GM19023 (cell line): ENCODE measurements around the gene PPM1B.
A peak's percentile ranks its signal among the peaks of the same experiment; 100 is the strongest.
"Not testable (repeated sequence)": the region's sequence is repeated elsewhere in the genome, so short reads cannot be mapped to it uniquely, and the experiment has no call there.

Experiments
- ATAC-seq: cut with Tn5 transposase; IDR thresholded peaks from one replicate; pipeline ENCODE4 v1.9.1; 2021; ENCODE audit warnings: mild to moderate bottlenecking, moderate library complexity; ENCODE audit not compliant: unreplicated experiment

Gene PPM1B

GRCh38 chr2:44168681-44169154 lies at the start of gene PPM1B:
Gene PPM1B (plus strand): TSS chr2:44168875. CDS start chr2:44201200, 32,325 bp downstream.
- ATAC-seq: peak; percentile 79

GRCh38 chr2:44119878-44120277 lies 48.8 kb upstream of the PPM1B start:
- ATAC-seq: no peak

GRCh38 chr2:44120428-44120827 lies 48.2 kb upstream of the PPM1B start:
- ATAC-seq: no peak

GRCh38 chr2:44121899-44122298 lies 46.8 kb upstream of the PPM1B start:
- ATAC-seq: no peak

- ATAC-seq: no peak
Measured at GRCh38 chr2:44124500-44124899, 44.2 kb upstream of the PPM1B start.

- ATAC-seq: no peak
Measured at GRCh38 chr2:44126106-44126797, 42.4 kb upstream of the PPM1B start.

GRCh38 chr2:44130441-44130840 lies 38.2 kb upstream of the PPM1B start:
- ATAC-seq: no peak

GRCh38 chr2:44131177-44131576 lies 37.5 kb upstream of the PPM1B start:
- ATAC-seq: no peak

- ATAC-seq: not testable (repeated sequence)
Measured at GRCh38 chr2:44133602-44134001, 35.1 kb upstream of the PPM1B start.

- no peak for ATAC-seq
Measured at GRCh38 chr2:44134848-44135247, 33.8 kb upstream of the PPM1B start.

GRCh38 chr2:44135296-44135695 lies 33.4 kb upstream of the PPM1B start:
- no peak for ATAC-seq

- no peak for ATAC-seq
Measured at GRCh38 chr2:44135771-44136170, 32.9 kb upstream of the PPM1B start.

GRCh38 chr2:44136252-44136651 lies 32.4 kb upstream of the PPM1B start:
- no peak for ATAC-seq

- ATAC-seq: no peak
Measured at GRCh38 chr2:44137048-44137447, 31.6 kb upstream of the PPM1B start.

- ATAC-seq: no peak
Measured at GRCh38 chr2:44137872-44138551, 30.7 kb upstream of the PPM1B start.

GRCh38 chr2:44139741-44140140 lies 28.9 kb upstream of the PPM1B start:
- ATAC-seq: no peak

- ATAC-seq: no peak
Measured at GRCh38 chr2:44142306-44142705, 26.4 kb upstream of the PPM1B start.

GRCh38 chr2:44143701-44144100 lies 25.0 kb upstream of the PPM1B start:
- no peak for ATAC-seq

GRCh38 chr2:44148999-44149398 lies 19.7 kb upstream of the PPM1B start:
- no peak for ATAC-seq

- no peak for ATAC-seq
Measured at GRCh38 chr2:44150473-44150872, 18.2 kb upstream of the PPM1B start.

- ATAC-seq: no peak
Measured at GRCh38 chr2:44152865-44153669, 15.6 kb upstream of the PPM1B start.
